ENCODE results near the gene MBNL2.

DNA sequence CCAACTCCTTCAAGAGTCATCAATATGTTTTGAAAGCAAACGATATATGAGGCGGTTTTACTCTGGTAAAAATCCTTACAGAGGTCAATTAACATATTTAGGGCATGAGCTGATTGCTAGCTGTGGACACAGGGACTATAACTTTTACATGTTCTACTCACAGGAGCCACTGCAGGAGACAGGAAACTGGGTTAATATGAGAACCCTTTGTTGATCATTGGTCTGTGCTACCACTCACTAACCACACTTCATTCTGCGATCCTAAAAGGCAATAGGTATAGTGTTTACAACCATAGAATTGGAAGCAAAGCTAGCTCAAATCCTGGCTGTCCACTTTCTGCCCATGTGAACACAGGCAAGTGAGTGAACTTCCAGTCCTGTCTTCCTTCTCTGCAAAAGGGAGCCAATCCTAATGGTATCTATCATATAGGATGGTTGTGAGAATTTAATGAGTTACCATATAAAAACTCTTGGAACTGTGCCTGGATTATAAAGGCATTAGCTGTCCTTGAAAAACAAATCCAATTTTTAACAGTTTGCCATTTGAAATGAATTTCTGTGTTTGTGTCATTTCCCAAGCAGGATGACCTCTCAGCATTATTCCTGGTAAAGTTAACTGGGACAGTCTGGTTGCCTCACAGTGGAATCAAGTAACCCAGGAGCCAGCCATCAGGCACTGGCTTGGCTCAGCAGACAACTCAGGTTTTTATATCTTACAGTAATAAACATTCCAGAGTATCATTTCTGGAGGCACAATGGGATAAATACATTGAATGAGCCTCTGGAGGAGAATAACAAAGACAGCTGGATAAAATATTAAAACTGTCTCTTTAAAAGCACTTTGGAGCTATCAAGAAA lies 182.0 kb downstream of the MBNL2 start:
- TF ChIP-seq, protein P1, sequence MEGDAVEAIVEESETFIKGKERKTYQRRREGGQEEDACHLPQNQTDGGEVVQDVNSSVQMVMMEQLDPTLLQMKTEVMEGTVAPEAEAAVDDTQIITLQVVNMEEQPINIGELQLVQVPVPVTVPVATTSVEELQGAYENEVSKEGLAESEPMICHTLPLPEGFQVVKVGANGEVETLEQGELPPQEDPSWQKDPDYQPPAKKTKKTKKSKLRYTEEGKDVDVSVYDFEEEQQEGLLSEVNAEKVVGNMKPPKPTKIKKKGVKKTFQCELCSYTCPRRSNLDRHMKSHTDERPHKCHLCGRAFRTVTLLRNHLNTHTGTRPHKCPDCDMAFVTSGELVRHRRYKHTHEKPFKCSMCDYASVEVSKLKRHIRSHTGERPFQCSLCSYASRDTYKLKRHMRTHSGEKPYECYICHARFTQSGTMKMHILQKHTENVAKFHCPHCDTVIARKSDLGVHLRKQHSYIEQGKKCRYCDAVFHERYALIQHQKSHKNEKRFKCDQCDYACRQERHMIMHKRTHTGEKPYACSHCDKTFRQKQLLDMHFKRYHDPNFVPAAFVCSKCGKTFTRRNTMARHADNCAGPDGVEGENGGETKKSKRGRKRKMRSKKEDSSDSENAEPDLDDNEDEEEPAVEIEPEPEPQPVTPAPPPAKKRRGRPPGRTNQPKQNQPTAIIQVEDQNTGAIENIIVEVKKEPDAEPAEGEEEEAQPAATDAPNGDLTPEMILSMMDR (IDR thresholded peaks at IDR 0.05; ENCODE audit: poor library complexity): no peak
- TF ChIP-seq EZH2 (IDR thresholded peaks at IDR 0.05; ENCODE audit: borderline replicate concordance) (no peak), EZH2phosphoT487 (IDR thresholded peaks at IDR 0.05; ENCODE audit: low read depth, severe bottlenecking, unreplicated experiment) (no peak)
